Small intestine (tissue), 7 donors: Measurements from ENCODE around the gene ACBD4. TPM values are rescaled to one million over a fixed set of nuclear protein-coding genes. Genes with fewer than 3 reads are reported as not detected.

Experiments used
- DNase-seq, 2 donors: peaks; one replicate each; pipeline versions ENCODE4 v3.0.0 to v3.0.0-alpha.2; 2013
- FAIRE-seq: peaks from 2 replicates; lab custom pipeline; 2012; peaks lifted over from hg19 to GRCh38; lab: Jason Lieb, UNC
- H3K27ac ChIP-seq, 3 donors: one replicate each; pipeline ENCODE4 v1.5.1; 2013; ENCODE audit warnings: low read length in 2 of 3, mild to moderate bottlenecking in 2 of 3, control low read depth in 1 of 3, inconsistent platforms in 1 of 3, low read depth in 1 of 3, moderate library complexity in 1 of 3
- H3K27me3 ChIP-seq, 3 donors: one replicate each; pipeline ENCODE4 v1.6.1; 2013; ENCODE audit warnings: low read length in 3 of 3, inconsistent platforms in 1 of 3; ENCODE audit not compliant: control insufficient read depth in 3 of 3, insufficient read depth in 3 of 3
- H3K36me3 ChIP-seq, 3 donors: one replicate each; pipeline ENCODE4 v1.6.1; 2013; ENCODE audit warnings: low read length in 3 of 3, inconsistent platforms in 1 of 3, low read depth in 1 of 3, mild to moderate bottlenecking in 1 of 3, moderate library complexity in 1 of 3; ENCODE audit not compliant: control insufficient read depth in 3 of 3, insufficient read depth in 2 of 3
- H3K4me1 ChIP-seq, 3 donors: one replicate each; pipeline ENCODE4 v1.6.1; 2013; ENCODE audit warnings: low read length in 2 of 3, inconsistent platforms in 1 of 3, low read depth in 1 of 3, mild to moderate bottlenecking in 1 of 3, moderate library complexity in 1 of 3; ENCODE audit not compliant: control insufficient read depth in 3 of 3, insufficient read depth in 2 of 3
- H3K4me3 ChIP-seq, 3 donors: one replicate each; pipeline ENCODE4 v1.5.1; 2013; ENCODE audit warnings: low read length in 3 of 3, control low read depth in 1 of 3, inconsistent platforms in 1 of 3, low read depth in 1 of 3, mild to moderate bottlenecking in 1 of 3, moderate library complexity in 1 of 3
- H3K9me3 ChIP-seq, 2 donors: one replicate each; pipeline ENCODE4 v1.6.1; 2013; ENCODE audit warnings: low read depth in 1 of 2, low read length in 1 of 2; ENCODE audit not compliant: control insufficient read depth in 2 of 2, insufficient read depth in 1 of 2
- WGBS, 3 donors: extraction: QIAGEN DNeasy Blood & Tissue Kit; methylation state at CpG; one replicate each; pipeline ENCODE4 v1.1.7; 2013; 5-methylcytosine and 5-hydroxymethylcytosine counted together
- polyA plus RNA-seq, 4 donors: library from polyadenylated mRNA; stranded (reverse) in 3 of 4; unstranded in 1 of 4; fragments of 200-250 nt in 3 of 4; fragments of 120-200 nt in 1 of 4; gene quantifications; one replicate each; pipeline versions ENCODE4 v1.2.1 to v1.2.3, GENCODE V29; 2013
- donor health status: healthy with polysubstance abuse.
- donor health status: control.
- donor health status: control.
- donor health status: Bipolar disorder and iron deficiency.
- donor health status: healthy.

Gene ACBD4
- polyA plus RNA-seq, 4 donors: 18.1 to 184 (median 93.2) TPM

DNA sequence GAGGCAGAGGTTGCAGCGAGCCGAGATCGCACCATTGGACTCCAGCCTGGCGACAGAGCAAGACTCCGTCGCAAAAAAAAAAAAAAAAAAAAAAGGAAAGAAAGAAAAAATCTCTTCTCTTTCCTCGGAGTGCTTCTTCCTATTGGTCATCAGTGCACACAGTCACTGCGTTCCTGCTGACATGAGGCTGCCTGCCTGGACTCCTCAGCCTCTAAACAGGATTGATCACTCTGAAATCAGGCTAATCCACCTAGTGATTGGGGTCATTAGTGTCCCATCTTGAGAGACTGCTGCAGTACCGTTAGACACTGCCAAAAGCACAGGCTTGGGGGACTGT is 34.0 kb upstream of the ACBD4 start:
- no peak for FAIRE-seq
- H3K4me3 ChIP-seq: no peak overlapping the region
- DNase-seq: no peak
- peaks cover 34 to 95% (median 37%) of the 10 kb centered on the region in 3 donors for H3K36me3 ChIP-seq
- no peaks in the 10 kb centered on the region for H3K9me3 ChIP-seq
- WGBS, 3 donors: 82 to 90% (median 88%) methylated on average over 8 to 9 of the region's 9 CpGs
- no peaks in the 10 kb centered on the region for H3K4me1 ChIP-seq
- no peak overlapping the region for H3K27ac ChIP-seq
- H3K27me3 ChIP-seq: no peaks in the 10 kb centered on the region

DNA sequence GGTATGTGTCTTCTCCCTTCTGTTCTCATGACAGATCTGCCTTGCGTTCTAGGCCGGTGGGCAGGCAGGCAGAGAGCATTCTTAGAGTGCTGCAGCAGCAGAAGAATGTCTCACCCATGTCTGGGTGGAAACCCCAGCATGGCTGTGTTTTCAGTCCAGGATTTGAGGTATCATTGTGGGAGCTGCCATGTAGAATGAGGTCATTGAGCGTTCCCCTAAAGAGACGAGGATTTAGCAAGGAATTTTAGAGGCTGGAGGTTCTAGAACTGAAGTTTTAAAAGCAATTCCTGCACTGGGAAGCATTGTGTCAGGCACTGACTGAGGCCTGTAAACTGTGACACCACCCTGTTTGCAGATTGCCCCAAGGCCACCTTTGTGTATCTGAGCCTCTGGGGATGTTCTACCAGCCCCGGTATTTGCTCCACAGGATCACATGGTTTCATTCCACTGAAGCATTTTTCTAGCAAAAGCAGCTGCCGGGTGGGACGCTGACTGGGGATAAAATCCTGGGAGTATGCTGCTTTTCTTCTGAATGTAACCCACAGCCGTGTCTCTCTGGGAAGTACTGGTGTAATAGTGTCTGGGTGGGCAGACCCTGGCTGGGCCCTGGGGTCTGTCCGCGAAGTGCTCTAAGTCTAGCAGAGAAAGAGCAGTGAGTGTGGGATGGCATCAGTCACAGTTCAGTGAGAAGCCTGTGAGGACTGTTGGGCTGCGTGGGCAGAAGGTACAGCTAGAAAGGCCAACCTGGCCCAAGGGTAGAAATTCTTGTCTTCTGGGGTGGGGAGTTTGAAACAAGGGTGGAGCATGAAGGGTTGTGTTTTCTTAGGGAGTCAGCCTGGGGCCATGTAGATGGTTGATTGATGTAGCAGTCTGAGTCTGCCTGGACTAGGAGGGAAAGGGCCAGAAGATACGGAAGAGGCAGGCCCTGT is 33.3 kb upstream of the ACBD4 start:
- Histone ChIP-seq H3K36me3 (peaks cover 31 to 95% (median 35%) of the 10 kb centered on the region in 3 donors), H3K9me3 (no peaks in the 10 kb centered on the region), H3K4me3 (no peak overlapping the region), H3K4me1 (no peaks in the 10 kb centered on the region), H3K27ac (no peak overlapping the region), H3K27me3 (no peaks in the 10 kb centered on the region)
- DNase-seq (no peak), FAIRE-seq (no peak)
- 92 to 97% (median 92%) methylated on average over 12 of the region's 12 CpGs for WGBS, 3 donors

GRCh38 chr17:45102856-45103255 is 32.6 kb upstream of the ACBD4 start:
- Histone ChIP-seq H3K4me1 (no peaks in the 10 kb centered on the region), H3K36me3 (peaks cover 32 to 95% (median 35%) of the 10 kb centered on the region in 3 donors), H3K4me3 (no peak overlapping the region), H3K27ac (no peak overlapping the region), H3K27me3 (no peaks in the 10 kb centered on the region), H3K9me3 (no peaks in the 10 kb centered on the region)
- FAIRE-seq (no peak), DNase-seq (no peak)
- WGBS, 3 donors: 86 to 95% (median 91%) methylated on average over 9 of the region's 9 CpGs

DNA sequence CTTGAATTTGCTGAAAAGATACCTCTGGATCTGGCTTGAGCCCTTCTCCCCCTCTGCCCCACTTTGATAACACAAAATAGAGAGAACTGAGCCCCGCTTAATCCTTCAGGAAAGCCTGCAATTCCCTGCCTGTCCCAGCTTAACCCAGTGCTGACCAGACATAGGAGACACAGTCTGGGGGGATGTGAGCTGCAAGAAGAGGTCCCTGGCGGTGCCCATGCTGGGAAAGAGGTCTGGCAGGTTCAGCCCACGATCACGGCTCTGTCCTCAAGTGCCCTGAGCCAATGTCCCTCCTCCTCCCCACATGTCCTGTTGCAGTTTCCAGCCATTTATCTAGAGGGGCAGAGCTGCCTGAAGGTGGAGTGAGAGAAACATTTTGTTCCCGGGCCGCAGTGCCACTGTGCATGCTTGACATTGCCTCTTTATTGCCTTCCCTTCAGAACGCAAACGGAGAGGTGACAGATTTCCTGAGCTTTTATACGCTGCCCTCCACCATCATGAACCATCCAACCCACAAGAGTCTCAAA is 32.2 kb upstream of the ACBD4 start:
- Histone ChIP-seq H3K4me1 (no peaks in the 10 kb centered on the region), H3K9me3 (no peaks in the 10 kb centered on the region), H3K27ac (no peak overlapping the region), H3K4me3 (no peak overlapping the region), H3K36me3 (peaks cover 30 to 95% (median 35%) of the 10 kb centered on the region in 3 donors), H3K27me3 (no peaks in the 10 kb centered on the region)
- FAIRE-seq (no peak), DNase-seq (no peak)
- 86 to 88% (median 86%) methylated on average over 9 of the region's 9 CpGs for WGBS, 3 donors

GRCh38 chr17:45104029-45104428 is 31.5 kb upstream of the ACBD4 start:
- Histone ChIP-seq H3K27ac (no peak overlapping the region), H3K9me3 (no peaks in the 10 kb centered on the region), H3K4me1 (no peaks in the 10 kb centered on the region), H3K36me3 (peaks cover 29 to 96% (median 35%) of the 10 kb centered on the region in 3 donors), H3K4me3 (no peak overlapping the region), H3K27me3 (no peaks in the 10 kb centered on the region)
- DNase-seq (no peak), FAIRE-seq (no peak)
- 87 to 93% (median 89%) methylated on average over 8 of the region's 8 CpGs for WGBS, 3 donors

GRCh38 chr17:45104497-45104896 is 31.0 kb upstream of the ACBD4 start:
- Histone ChIP-seq H3K9me3 (no peaks in the 10 kb centered on the region), H3K27me3 (no peaks in the 10 kb centered on the region), H3K27ac (no peak overlapping the region), H3K4me3 (no peak overlapping the region), H3K36me3 (peaks cover 29 to 95% (median 35%) of the 10 kb centered on the region in 3 donors), H3K4me1 (no peaks in the 10 kb centered on the region)
- FAIRE-seq: no peak
- WGBS, 3 donors: 90 to 92% (median 91%) methylated on average over 6 of the region's 6 CpGs
- no peak for DNase-seq

DNA sequence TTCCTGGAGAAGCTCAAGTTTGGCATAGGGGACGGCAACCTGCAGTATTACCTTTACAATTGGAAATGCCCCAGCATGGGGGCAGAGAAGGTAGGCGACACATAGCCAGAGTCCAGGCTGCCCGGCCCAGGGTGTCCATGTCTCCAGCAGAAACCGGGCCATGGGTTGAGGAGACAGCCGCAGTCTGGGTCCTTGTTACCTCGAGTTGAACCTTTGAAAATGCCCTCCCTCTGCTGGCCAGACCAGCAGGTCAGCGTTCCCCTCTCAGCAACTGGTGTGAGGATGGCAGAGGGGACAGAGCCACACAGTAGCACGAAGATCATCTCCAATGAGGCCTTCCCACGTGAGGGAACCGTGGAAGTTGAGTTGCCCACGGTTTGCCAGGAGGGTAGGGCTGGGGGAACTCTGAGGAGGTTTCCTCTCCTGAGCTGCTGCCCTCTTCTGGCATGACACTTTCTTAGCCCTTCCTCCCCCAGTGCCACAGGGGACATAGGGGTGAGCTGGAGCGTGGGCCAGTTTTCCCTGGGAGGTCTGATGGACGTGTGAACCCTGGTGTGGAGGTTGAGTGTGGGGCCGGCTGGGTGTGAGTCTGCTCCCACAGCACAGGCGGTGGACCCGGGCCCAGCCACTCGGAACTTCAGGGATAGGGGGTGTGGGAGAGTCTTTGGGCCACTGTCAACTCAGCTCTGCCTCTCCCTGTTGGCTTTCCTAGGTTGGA is 30.4 kb upstream of the ACBD4 start:
- no peak overlapping the region for H3K4me3 ChIP-seq
- DNase-seq (no peak), FAIRE-seq (no peak)
- 80 to 85% (median 82%) methylated on average over 17 of the region's 17 CpGs for WGBS, 3 donors
- H3K36me3 ChIP-seq: peaks cover 29 to 89% (median 30%) of the 10 kb centered on the region in 3 donors
- no peak overlapping the region for H3K27ac ChIP-seq
- H3K9me3 ChIP-seq: no peaks in the 10 kb centered on the region
- H3K4me1 ChIP-seq: no peaks in the 10 kb centered on the region
- no peaks in the 10 kb centered on the region for H3K27me3 ChIP-seq

DNA sequence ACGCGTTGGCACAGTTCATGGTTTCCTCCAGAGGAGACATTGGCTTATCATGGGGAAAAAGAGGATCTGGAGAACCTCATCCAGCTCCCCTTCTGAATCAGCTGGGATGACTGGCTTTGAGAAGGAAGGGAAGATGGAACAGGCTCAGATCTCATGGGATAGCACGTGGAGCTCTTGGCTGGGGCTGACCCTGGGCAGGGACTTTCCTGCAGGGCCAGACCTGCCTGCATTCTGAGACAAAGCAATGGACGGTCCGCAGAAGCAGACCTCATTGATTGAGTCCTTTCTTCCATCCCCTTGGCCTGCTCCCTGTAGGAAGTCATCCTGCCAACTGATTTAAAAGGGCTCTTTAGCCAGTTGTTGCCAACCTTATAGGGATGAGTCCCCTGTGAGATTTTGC is 29.4 kb upstream of the ACBD4 start:
- 91 to 94% (median 93%) methylated on average over 5 of the region's 5 CpGs for WGBS, 3 donors
- DNase-seq (no peak), FAIRE-seq (no peak)
- Histone ChIP-seq H3K4me1 (no peaks in the 10 kb centered on the region), H3K36me3 (peaks cover 29 to 88% (median 30%) of the 10 kb centered on the region in 3 donors), H3K27ac (no peak overlapping the region), H3K9me3 (no peaks in the 10 kb centered on the region), H3K4me3 (no peak overlapping the region), H3K27me3 (no peaks in the 10 kb centered on the region)
